DOHH2 (cell line): ENCODE results near the gene HIBCH.

Experiments
- H3F3A ChIP-seq: fragments of 200-600 bp; sonication (generic), shearing (Covaris generic); 2 replicates; pipeline ENCODE4 v1.6.0; 2016; ENCODE audit warnings: antibody characterized with exemption, mild to moderate bottlenecking; ENCODE audit not compliant: control insufficient read depth, insufficient read depth
- H3K27ac ChIP-seq: fragments of 200-600 bp; sonication (generic); 2 replicates; pipeline ENCODE4 v1.5.1; 2014; ENCODE audit warnings: low read depth, mild to moderate bottlenecking, low read length, moderate library complexity
- H3K27me3 ChIP-seq: fragments of 200-600 bp; sonication (generic); 2 replicates; pipeline ENCODE4 v1.6.1; 2014; ENCODE audit warnings: mild to moderate bottlenecking, low read length, mixed read lengths; ENCODE audit not compliant: control insufficient read depth
- H3K36me3 ChIP-seq: fragments of 200-600 bp; sonication (generic); 2 replicates; pipeline ENCODE4 v1.6.1; 2014; ENCODE audit warnings: mild to moderate bottlenecking, low read length, moderate library complexity, mixed read lengths; ENCODE audit not compliant: control insufficient read depth
- H3K4me1 ChIP-seq: fragments of 200-600 bp; sonication (generic); 2 replicates; pipeline ENCODE4 v1.6.1; 2014; ENCODE audit warnings: mild to moderate bottlenecking, low read length, mixed read lengths; ENCODE audit not compliant: control insufficient read depth
- H3K4me2 ChIP-seq: fragments of 200-600 bp; sonication (generic); 2 replicates; pipeline ENCODE4 v1.6.0; 2014; ENCODE audit warnings: mild to moderate bottlenecking, low read length, moderate library complexity
- H3K4me3 ChIP-seq: fragments of 200-600 bp; sonication (generic); 2 replicates; pipeline ENCODE4 v1.5.1; 2014; ENCODE audit warnings: mild to moderate bottlenecking, low read length, mixed read lengths
- H3K79me2 ChIP-seq: fragments of 200-600 bp; sonication (generic); 2 replicates; pipeline ENCODE4 v1.6.1; 2014; ENCODE audit warnings: mild to moderate bottlenecking, low read length, mixed read lengths; ENCODE audit not compliant: control insufficient read depth
- H3K9me2 ChIP-seq: fragments of 200-600 bp; sonication (generic); replicated peaks from 2 replicates; pipeline ENCODE4 v1.6.1; 2014; ENCODE audit warnings: mild to moderate bottlenecking, low read length, mixed read lengths; ENCODE audit not compliant: control insufficient read depth
- H3K9me3 ChIP-seq: fragments of 200-600 bp; sonication (generic); 2 replicates; pipeline ENCODE4 v1.6.1; 2014; ENCODE audit warnings: antibody characterized with exemption, low read length, mixed read lengths; ENCODE audit not compliant: control insufficient read depth, insufficient read depth
- H4K20me1 ChIP-seq: fragments of 200-600 bp; sonication (generic); 2 replicates; pipeline ENCODE4 v1.6.0; 2014; ENCODE audit warnings: low read depth, mild to moderate bottlenecking, antibody characterized with exemption, low read length, moderate library complexity; ENCODE audit not compliant: control insufficient read depth, insufficient read depth
- EZH2phosphoT487 ChIP-seq: fragments of 200-600 bp; sonication (generic); IDR thresholded peaks from 2 replicates; pipeline ENCODE4 v1.6.1; 2017; ENCODE audit warnings: borderline replicate concordance, mild to moderate bottlenecking, antibody characterized with exemption, low read length, moderate library complexity, mixed read lengths
- TF ChIP-seq, protein P1 (sequence below): fragments of 200-600 bp; sonication (generic); IDR thresholded peaks from one replicate; pipeline ENCODE4 v1.5.1; 2014; ENCODE audit warnings: antibody characterized with exemption, mild to moderate bottlenecking, low read depth, low read length; ENCODE audit not compliant: poor library complexity, severe bottlenecking

Gene HIBCH

DNA sequence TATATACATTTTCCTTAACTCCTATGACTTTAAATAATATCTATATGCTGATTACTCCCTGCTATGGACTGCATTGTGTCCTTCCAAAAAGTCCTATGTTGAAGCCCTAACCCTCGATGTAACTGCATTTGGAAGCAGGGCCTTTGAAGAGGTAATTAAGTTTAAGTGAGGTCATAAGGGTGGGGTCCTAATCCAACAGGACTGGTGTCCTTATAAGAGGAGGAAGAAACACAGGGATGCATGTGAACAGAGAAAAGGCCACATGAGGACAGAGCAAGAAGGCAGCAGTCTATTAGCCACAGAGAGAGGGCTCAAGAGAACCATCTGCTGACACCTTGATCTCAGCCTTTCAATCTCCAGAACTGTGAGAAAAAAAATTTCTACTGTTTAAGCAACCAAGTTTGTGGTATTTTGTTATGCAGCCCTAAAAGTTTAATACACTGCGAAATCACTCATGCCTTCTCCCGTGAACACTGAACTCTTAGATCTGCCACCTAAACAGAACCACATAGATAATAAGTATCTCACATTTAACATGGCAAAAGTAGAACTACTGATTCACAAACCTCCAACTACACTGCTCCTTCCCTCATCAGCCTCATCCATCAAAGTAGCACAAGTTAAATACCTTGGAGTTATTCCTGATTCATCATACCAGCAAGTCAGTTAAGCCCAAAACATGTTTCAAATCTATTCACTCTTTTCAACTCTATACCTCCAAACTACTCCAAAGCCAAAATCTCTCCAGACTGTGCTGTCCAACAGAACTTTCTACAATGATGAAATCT is 65.4 kb downstream of the HIBCH start:
- no peaks in the 10 kb centered on the region for H3K27me3 ChIP-seq
- no peaks in the 10 kb centered on the region for H3K9me2 ChIP-seq
- no peaks in the 10 kb centered on the region for H3K79me2 ChIP-seq
- no peaks in the 10 kb centered on the region for H3F3A ChIP-seq
- H3K27ac ChIP-seq: no peak overlapping the region
- no peak overlapping the region for H3K4me2 ChIP-seq
- peaks cover 9% of the 10 kb centered on the region; the same call in 1 of the 2 replicates for H3K9me3 ChIP-seq
- no peak for TF ChIP-seq EZH2phosphoT487
- TF ChIP-seq, protein P1, sequence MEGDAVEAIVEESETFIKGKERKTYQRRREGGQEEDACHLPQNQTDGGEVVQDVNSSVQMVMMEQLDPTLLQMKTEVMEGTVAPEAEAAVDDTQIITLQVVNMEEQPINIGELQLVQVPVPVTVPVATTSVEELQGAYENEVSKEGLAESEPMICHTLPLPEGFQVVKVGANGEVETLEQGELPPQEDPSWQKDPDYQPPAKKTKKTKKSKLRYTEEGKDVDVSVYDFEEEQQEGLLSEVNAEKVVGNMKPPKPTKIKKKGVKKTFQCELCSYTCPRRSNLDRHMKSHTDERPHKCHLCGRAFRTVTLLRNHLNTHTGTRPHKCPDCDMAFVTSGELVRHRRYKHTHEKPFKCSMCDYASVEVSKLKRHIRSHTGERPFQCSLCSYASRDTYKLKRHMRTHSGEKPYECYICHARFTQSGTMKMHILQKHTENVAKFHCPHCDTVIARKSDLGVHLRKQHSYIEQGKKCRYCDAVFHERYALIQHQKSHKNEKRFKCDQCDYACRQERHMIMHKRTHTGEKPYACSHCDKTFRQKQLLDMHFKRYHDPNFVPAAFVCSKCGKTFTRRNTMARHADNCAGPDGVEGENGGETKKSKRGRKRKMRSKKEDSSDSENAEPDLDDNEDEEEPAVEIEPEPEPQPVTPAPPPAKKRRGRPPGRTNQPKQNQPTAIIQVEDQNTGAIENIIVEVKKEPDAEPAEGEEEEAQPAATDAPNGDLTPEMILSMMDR: no peak
- H3K4me3 ChIP-seq: no peak overlapping the region
- no peaks in the 10 kb centered on the region for H4K20me1 ChIP-seq
- peaks cover 38% of the 10 kb centered on the region for H3K36me3 ChIP-seq
- no peaks in the 10 kb centered on the region for H3K4me1 ChIP-seq

DNA sequence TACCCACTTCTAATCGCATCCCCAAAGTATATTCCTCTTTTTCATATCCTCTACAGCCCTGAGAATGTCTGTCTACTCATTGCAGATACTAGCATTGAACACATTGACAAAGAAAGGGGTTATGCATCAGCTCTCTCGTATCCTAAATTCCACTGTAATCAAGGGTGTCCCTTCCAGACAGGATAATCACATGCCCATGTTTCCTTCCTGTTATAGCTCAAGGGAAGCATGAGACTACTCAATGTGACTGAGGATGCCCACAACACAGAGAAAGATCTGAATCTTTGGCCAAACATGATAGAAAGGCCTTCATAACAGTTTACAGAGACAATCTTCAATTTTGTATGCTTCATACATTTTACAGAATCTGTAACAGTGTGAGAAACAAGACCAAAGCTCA is 69.2 kb downstream of the HIBCH start:
- Histone ChIP-seq H3K4me1 (no peaks in the 10 kb centered on the region), H4K20me1 (no peaks in the 10 kb centered on the region), H3K79me2 (no peaks in the 10 kb centered on the region), H3K27me3 (no peaks in the 10 kb centered on the region), H3K9me3 (no peaks in the 10 kb centered on the region), H3K9me2 (no peaks in the 10 kb centered on the region), H3K4me2 (no peak overlapping the region), H3F3A (no peaks in the 10 kb centered on the region), H3K27ac (no peak overlapping the region), H3K4me3 (no peak overlapping the region), H3K36me3 (peaks cover 10% of the 10 kb centered on the region)
- TF ChIP-seq, protein P1: no peak
- no peak for TF ChIP-seq EZH2phosphoT487

DNA sequence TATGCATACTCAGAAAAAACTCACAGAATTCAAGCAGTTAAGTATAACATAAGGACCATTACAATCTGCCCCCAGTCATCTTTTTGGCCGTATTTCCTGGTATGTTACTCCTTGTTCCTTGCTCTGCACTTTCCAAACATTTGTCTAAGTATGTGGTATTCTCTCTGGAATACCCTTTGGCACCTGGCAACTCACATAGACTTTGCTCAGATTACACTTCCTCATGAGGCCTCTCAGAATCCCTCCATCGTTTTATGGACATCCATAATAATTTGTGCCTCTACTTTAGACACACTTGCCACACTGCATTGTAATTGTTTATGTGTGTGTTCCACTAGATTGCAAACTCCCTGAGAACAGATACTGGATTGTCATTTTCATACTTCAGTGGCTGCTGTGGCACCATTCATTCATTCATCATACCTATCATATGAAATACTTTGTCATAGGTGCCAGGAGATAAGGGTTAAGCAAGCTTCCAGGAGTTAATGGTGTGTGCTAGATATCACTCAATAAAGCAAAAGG is 84.0 kb downstream of the HIBCH start:
- H3K4me1 ChIP-seq: no peaks in the 10 kb centered on the region
- no peak overlapping the region for H3K4me3 ChIP-seq
- H3K9me3 ChIP-seq: peaks cover 6% of the 10 kb centered on the region; the same call in 1 of the 2 replicates
- H4K20me1 ChIP-seq: no peaks in the 10 kb centered on the region
- H3K36me3 ChIP-seq: peaks cover 7% of the 10 kb centered on the region; the same call in 1 of the 2 replicates
- no peaks in the 10 kb centered on the region for H3K27me3 ChIP-seq
- no peak for TF ChIP-seq EZH2phosphoT487
- TF ChIP-seq, protein P1: no peak
- no peaks in the 10 kb centered on the region for H3K79me2 ChIP-seq
- H3K9me2 ChIP-seq: no peaks in the 10 kb centered on the region
- no peak overlapping the region for H3K4me2 ChIP-seq
- no peak overlapping the region for H3K27ac ChIP-seq
- 0 out of 2 replicates have a peak, but pooled peaks cover 4% of the 10 kb centered on the region for H3F3A ChIP-seq
